Activated gamma-delta T cell treated with anti-CD3 and anti-CD28 coated beads, Interleukin-2, amount 50 U/mL, for 16 hours (primary cell): ENCODE measurements around the gene ASTN2.

Source experiments
- DNase-seq: peaks from one replicate; pipeline ENCODE4 v3.0.0-alpha.2; 2020; ENCODE audit warnings: low read depth

Gene ASTN2

DNA sequence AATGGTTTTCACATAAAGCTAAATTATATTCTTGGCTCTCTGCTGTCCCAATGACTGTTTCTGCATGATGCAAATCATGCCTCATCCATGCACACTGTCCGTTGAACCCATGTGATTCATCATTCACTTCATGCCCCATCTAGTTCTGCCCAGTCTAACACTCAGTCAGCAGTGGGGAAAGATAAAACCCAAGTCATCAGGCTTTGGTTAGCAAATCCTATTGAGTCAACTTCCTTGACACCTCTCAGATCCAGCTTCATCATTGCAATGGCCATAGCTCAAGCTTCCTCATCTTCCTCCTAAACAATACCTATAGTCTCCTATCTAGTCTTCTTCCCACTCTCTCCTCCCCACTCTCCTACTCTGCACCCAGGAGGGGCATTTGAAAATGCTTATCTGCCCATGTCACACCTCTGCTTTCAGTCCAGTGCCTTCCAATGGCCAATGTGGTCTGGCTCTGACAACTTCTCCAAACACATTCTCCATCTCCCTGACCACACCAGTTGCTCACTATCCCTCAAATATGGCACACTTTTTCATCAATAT, 993.8 kb downstream of the ASTN2 start:
- no peak for DNase-seq

GRCh38 chr9:116419181-116419580, 995.7 kb downstream of the ASTN2 start:
- no peak for DNase-seq

DNA sequence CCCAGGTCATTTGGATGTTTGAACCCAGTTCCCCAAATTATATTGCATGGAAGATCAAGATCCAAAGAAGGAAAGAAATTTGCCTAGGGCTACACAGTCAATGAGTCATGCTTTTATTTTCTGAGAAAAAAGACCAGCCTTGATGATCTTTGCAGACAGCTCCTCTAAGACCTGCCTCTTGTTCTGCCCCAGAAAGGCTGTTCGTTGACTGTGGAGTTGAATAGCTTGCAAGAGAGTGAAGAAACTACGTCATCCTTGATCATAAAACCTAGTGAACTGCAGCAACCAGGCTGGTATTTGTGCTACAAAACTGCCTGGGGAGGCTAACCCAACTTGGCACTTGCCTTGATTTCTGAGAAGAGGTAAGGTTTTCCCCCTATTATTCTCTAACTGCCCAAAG, 997.4 kb downstream of the ASTN2 start:
- DNase-seq = no peak

DNA sequence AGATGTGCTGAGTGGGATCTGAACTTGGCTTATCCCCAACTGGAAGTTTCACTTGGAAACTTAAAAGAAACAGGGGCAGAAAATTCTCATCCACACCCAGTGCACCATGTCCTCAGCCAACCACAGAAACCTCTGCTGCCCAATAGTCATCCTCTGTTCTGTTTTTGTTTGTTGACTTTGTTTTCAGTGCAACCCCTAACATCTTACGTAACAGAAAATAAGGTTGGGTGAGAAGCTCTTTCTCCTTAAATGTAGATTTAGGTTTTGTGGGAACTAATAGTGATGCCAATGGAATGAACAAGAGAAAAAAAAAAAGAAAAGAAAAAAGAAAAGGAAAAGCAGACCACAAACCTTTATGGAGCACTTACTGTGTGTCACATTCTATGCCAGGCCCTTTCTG, 998.4 kb downstream of the ASTN2 start:
- no peak for DNase-seq

GRCh38 chr9:116414374-116414773, 1000.5 kb downstream of the ASTN2 start:
- DNase-seq = no peak

- no peak for DNase-seq
These were observed 1003.4 kb downstream of the ASTN2 start for GRCh38 chr9:116411506-116411905.

GRCh38 chr9:116409638-116410037, 1005.2 kb downstream of the ASTN2 start:
- DNase-seq = no peak

- DNase-seq = no peak
These were observed 1005.7 kb downstream of the ASTN2 start for GRCh38 chr9:116409129-116409528.

GRCh38 chr9:116406469-116406868, 1008.4 kb downstream of the ASTN2 start:
- no peak for DNase-seq

DNA sequence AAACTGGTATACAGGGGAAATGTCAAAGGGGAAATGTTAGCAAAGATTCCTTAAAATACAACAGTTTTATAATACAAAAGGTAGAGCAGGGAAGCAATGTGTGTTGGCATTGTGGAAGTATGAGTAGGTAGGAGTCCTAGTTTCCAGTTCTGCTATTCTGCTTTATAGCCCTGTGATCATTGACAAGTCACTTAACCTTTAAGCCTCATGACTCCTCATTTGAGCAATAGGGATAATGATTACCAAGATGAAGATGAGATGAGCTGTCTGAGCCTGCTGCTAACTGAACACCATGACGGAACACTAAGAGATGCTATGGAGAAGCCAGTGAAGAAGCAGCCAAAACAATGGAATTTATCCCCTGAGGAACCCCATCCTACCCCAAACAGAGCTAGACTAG, 1009.5 kb downstream of the ASTN2 start:
- no peak for DNase-seq

- no peak for DNase-seq
These were observed 1010.6 kb downstream of the ASTN2 start for GRCh38 chr9:116404228-116404627.

GRCh38 chr9:116403171-116403570, 1011.7 kb downstream of the ASTN2 start:
- no peak for DNase-seq

DNA sequence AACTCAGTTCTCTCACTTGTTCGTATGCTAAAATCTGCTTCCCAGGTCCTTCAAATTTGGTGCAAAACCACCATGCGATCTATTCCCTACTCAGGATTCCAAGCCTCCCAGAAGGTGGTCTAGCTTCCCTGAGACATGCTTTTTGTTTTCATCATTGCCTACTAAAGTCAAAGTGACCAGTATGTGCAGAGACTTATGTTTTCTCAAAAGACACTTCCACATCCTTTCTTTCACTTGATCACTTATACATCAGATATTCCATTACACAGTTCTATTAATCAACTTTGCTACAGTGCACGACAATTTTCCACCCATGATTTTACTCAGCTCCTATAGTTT, 1019.2 kb downstream of the ASTN2 start:
- DNase-seq = no peak

DNA sequence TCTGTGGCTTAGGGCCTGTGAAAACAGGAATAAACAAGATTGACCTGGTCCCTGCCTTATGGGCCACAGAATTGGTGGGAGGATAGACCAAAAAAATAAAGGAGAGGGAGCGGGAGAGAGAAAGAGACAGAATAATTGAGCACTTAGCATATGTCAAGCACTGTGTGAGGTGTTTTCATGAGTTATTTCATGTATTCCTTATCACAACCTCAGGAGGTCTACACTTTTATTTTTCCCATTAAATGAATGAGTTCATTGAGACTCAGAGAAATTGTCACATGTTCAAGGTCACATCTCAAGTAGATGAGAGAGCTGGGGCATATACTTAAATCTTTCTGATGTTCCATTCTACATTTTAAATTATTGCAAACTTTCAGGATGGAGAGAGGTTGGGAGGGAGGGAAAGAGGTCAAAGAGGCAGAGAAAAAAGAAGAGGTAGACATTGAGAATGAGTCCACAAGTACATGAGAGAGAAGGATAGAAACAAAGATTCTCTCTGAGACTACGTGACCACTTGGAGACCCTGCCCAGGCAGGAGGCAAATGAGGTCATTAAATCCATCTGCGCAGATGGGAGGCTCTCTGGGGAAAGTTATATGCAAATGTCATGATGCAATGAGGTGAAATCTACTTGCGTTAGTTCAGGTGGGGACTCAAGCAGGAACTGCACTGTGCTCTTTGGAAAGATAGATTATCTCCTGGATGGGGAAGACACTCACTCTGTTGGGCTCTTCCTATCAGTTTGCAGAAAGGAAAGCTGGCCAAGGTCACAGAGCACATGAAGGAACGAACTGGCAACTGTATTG, 1019.8 kb downstream of the ASTN2 start:
- no peak for DNase-seq

DNA sequence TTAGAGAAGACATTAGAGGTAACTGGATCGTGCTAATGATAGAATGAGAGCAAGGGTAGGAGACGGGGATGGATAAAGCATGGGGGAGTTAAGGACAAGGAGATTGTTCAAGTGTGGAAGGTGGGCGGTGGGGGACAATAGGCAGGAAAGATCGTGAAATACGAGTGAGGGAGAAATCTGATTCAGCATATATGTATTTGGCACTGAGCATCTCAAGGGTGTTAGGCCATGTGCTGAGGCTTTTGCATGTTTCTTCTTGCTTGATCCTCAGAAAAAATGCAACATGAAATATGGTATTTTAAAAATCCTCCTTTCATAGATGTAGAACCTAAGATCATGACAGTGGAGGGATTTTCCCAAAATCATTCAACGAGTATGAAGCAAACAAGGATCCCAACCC, 1020.8 kb downstream of the ASTN2 start:
- DNase-seq = no peak

DNA sequence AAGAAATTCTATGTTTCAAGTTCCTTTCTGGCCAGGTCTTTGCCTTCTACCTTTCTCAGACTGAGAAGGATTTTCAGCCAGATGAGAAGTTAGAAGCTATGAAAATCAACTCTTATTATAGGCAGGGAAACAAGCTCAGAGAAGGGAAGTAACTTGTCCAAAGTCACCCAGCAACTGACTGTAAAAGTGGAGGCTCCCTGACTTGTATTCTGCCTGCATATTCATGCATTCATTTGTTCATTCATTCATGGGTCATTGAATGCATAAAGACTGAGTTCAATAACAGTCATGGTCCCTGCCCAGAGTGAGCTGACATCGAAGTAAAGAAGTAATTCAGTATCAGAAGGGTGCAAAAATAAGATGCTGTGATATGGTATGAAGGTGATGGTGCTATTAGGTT, 1021.7 kb downstream of the ASTN2 start:
- DNase-seq = no peak

DNA sequence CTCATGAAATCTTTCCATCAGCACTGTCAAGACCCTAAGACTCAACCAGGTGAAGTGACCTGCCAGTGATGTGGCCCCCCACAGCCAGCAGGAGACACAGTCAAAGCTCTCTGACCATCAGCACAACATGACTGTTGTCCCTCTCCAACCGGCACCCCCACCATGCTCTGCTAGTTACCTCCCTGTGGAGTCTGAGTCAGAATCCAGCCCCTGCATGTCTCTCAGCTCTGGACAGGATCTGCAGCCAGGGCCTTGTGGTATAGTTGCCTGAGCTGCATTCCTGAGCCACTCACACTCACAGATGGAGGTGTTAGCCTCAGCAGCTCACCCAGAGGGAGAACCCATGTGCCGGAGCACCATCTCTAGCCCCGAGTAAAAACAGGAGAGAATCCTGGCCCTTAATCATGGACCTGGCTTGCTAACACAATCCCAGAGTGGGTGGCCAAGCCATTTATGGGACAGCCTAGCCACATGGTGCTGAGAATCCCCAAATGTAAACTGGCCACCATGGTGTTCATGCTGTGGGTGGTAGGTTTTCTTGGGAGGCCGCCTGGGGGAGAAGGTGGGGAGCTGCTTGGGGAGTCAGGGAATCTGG, 1023.5 kb downstream of the ASTN2 start:
- DNase-seq = no peak

DNA sequence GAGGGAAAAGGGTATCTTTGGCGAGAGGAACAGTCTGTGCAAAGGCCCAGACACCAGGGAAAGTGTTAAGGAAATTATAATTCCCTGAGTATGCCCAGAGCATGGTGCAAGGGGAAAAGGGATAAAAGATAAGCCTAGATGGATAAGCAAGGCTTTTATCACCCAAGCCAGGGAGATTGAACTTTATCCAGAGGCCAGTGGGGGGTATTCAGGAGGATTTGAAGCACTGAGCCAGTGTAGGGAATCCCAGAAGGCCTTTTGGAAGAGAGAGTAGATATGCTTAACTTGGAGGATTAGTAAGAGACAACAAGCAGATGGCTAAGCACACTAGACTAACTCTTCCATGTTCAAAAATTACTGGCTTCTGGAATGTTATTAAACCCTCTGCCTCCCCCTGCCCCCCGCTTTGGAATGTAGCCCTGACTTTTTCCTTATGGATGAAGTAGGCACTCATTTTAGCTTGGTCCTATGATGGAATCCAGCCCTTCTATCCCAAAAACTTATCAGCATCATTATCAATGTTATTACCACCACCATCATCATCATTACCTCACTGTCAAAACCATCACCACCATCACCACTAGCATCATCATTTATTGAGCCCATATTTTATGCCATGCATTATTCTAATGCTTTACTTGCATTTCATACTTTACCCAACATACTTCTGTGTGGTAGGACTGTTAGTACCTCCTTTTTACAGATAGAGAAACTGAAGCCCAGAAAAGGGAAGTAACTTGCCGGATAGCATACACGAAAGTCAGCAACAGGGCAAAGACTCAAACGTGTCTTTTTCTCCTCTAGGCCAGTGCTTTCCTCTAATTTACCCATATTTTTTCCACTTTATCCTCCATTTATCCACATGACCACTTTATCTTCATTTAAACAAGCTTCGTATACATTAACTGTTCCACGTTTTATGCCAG, 1024.3 kb downstream of the ASTN2 start:
- no peak for DNase-seq

- DNase-seq = no peak
These were observed 1025.1 kb downstream of the ASTN2 start for GRCh38 chr9:116389541-116390302.

GRCh38 chr9:116387934-116388698, 1026.7 kb downstream of the ASTN2 start:
- no peak for DNase-seq

GRCh38 chr9:116383936-116384335, 1030.9 kb downstream of the ASTN2 start:
- DNase-seq = no peak
